Gastroesophageal sphincter (tissue), 3 donors: Measurements from ENCODE around the gene PRKCSH.

Experiments
- CTCF ChIP-seq, 4 experiments: fragments of 200-600 bp in 2 of 4; fragments of 450-650 bp in 2 of 4; sonication (generic) in 1 of 4; IDR thresholded peaks; one replicate each; pipeline ENCODE4 v1.5.1; 2017 to 2019; ENCODE audit warnings: antibody characterized with exemption in 4 of 4, mild to moderate bottlenecking in 2 of 4, moderate library complexity in 2 of 4
- EP300 ChIP-seq: sonication (generic); formaldehyde crosslinking; IDR thresholded peaks from one replicate; pipeline ENCODE4 v1.6.1; 2017; ENCODE audit warnings: antibody characterized with exemption, mild to moderate bottlenecking
- POLR2A ChIP-seq, 2 donors: fragments of 450-650 bp; IDR thresholded peaks; one replicate each; pipeline ENCODE4 v1.6.1; 2017; ENCODE audit warnings: antibody characterized with exemption in 2 of 2, mild to moderate bottlenecking in 2 of 2, moderate library complexity in 1 of 2
- POLR2AphosphoS5 ChIP-seq: sonication (generic); formaldehyde crosslinking; IDR thresholded peaks from one replicate; pipeline ENCODE4 v1.6.1; 2017; ENCODE audit warnings: antibody characterized with exemption

- no peak for TF ChIP-seq CTCF (IDR thresholded peaks at IDR 0.05)
- TF ChIP-seq POLR2AphosphoS5 = no peak
- TF ChIP-seq EP300 = no peak
- TF ChIP-seq POLR2A (IDR thresholded peaks at IDR 0.05) = no peak
Observed at GRCh38 chr19:11445141-11445540, 9.7 kb downstream of the PRKCSH start.
